Cardiac septum (tissue), 1 donor: ENCODE measurements around the gene ZNF738. TPM values are rescaled to one million over a fixed set of nuclear protein-coding genes. Genes with fewer than 3 reads are reported as not detected.

ENCODE experiments used
- DNase-seq: peaks from one replicate; pipeline ENCODE4 v3.0.0-alpha.2; 2020; ENCODE audit warnings: low spot score
- intact Hi-C: fragments of 100-400 bp; cut with DNase I; formaldehyde crosslinking; loops from one replicate; pipeline ENCODE4 v1.14.0; 2022
- total RNA-seq: library from RNA; stranded (reverse); fragmentation: NEBNext Ultra II Directional; extraction: Animal tissue kit (Norgen Biotek cat#: 25700); gene quantifications from one replicate; pipeline ENCODE4 v1.2.1, GENCODE V29; 2021
- donor health status: DM: no; HTN: no; CAD: no.

Gene ZNF738
- total RNA-seq, 1 donor from 2014 or later, result 3.0 TPM

- intact Hi-C loops, result no loop called here
- no peak for DNase-seq
Measured at GRCh38 chr19:21402303-21402985, 43.6 kb downstream of the ZNF738 start.

- intact Hi-C loops, result no loop called here
- DNase-seq, result no peak
Measured at GRCh38 chr19:21410166-21410565, 51.4 kb downstream of the ZNF738 start.

- no peak for DNase-seq
- intact Hi-C loops, result no loop called here
Measured at GRCh38 chr19:21422244-21422643, 63.4 kb downstream of the ZNF738 start.

GRCh38 chr19:21423057-21424041 lies 64.5 kb downstream of the ZNF738 start:
- no peak for DNase-seq
- intact Hi-C loops, result no loop called here

Other genes starting within 250 kb of the ZNF738 start
- 14.3 TPM for gene ZNF431, start 217.0 kb upstream of the ZNF738 start, total RNA-seq
- 6.8 TPM for gene ZNF708, start 29.6 kb upstream of the ZNF738 start, total RNA-seq
- 11.5 TPM for gene ZNF493, start 38.1 kb downstream of the ZNF738 start, total RNA-seq
- gene ZNF429, start 146.6 kb downstream of the ZNF738 start, total RNA-seq, result 10.8 TPM